Esophagus muscularis mucosa (tissue), 4 donors: Measurements from ENCODE around the gene RNF149.

Experiments
- CTCF ChIP-seq, 3 experiments: fragments of 200-600 bp in 2 of 3; fragments of 450-650 bp in 1 of 3; sonication (generic) in 2 of 3; IDR thresholded peaks; one replicate each; pipeline ENCODE4 v1.5.1; 2017 to 2019; ENCODE audit warnings: antibody characterized with exemption in 3 of 3, mild to moderate bottlenecking in 2 of 3, moderate library complexity in 1 of 3
- EP300 ChIP-seq: sonication (generic); formaldehyde crosslinking; IDR thresholded peaks from one replicate; pipeline ENCODE4 v1.6.1; 2017; ENCODE audit warnings: antibody characterized with exemption
- POLR2A ChIP-seq: fragments of 450-650 bp; IDR thresholded peaks from one replicate; pipeline ENCODE4 v1.6.1; 2017; ENCODE audit warnings: antibody characterized with exemption, moderate library complexity, mild to moderate bottlenecking, low read depth
- POLR2AphosphoS5 ChIP-seq, 2 donors: sonication (generic); formaldehyde crosslinking; IDR thresholded peaks; one replicate each; pipeline ENCODE4 v1.6.1; 2017; ENCODE audit warnings: antibody characterized with exemption in 2 of 2

GRCh38 chr2:101265893-101266499 is 42.5 kb downstream of the RNF149 start:
- TF ChIP-seq CTCF (IDR thresholded peaks at IDR 0.05) (no peak), POLR2A (no peak), POLR2AphosphoS5 (IDR thresholded peaks at IDR 0.05) (no peak), EP300 (no peak)
